Cardiac muscle cell (in vitro differentiated cells and primary cell): Measurements from ENCODE around the gene LCE2C. TPM values are rescaled to one million over a fixed set of nuclear protein-coding genes. Genes with fewer than 3 reads are reported as not detected.

Experiments
- DNase-seq, 2 donors: peaks; one replicate each; pipeline versions ENCODE4 v3.0.0 to v3.0.0-alpha.2; 2010 to 2017; ENCODE audit warnings: low read depth in 1 of 2, low spot score in 1 of 2
- H3K27ac ChIP-seq: fragments of 200-600 bp; sonication (generic); 2 replicates; pipeline ENCODE4 v1.5.1; 2016
- H3K27me3 ChIP-seq: fragments of 200-600 bp; sonication (generic); 2 replicates; pipeline ENCODE4 v1.6.0; 2016; ENCODE audit warnings: control low read depth
- H3K36me3 ChIP-seq: fragments of 200-600 bp; sonication (generic); 2 replicates; pipeline ENCODE4 v1.5.1; 2016; ENCODE audit warnings: control low read depth
- H3K4me1 ChIP-seq: fragments of 200-600 bp; sonication (generic); 2 replicates; pipeline ENCODE4 v1.8.1; 2017; ENCODE audit warnings: low read depth, mild to moderate bottlenecking, mixed run types
- H3K4me3 ChIP-seq: fragments of 200-600 bp; sonication (generic); 2 replicates; pipeline ENCODE4 v1.5.1; 2016; ENCODE audit warnings: mild to moderate bottlenecking
- H3K9me3 ChIP-seq: fragments of 200-600 bp; sonication (generic); 2 replicates; pipeline ENCODE4 v1.5.1; 2017; ENCODE audit warnings: low read depth, mild to moderate bottlenecking, control low read depth
- CTCF ChIP-seq: IDR thresholded peaks from 2 replicates; pipeline ENCODE4 v1.5.1; 2012; ENCODE audit warnings: low read depth, mild to moderate bottlenecking, low read length
- polyA plus RNA-seq: library from polyadenylated mRNA; unstranded; fragments of >200 nt; fragmentation: Nextera tagmentation; extraction: Ambion mirVana; gene quantifications from 2 replicates; pipeline ENCODE4 v1.2.1, GENCODE V29; 2016
- total RNA-seq: library from RNA; depleted of rRNA; stranded (reverse); fragments of >200 nt; gene quantifications from 2 replicates; pipeline ENCODE4 v1.2.3, GENCODE V29; 2016

Gene LCE2C
- total and polyA plus RNA-seq, 2 experiments from 2014 or later: not detected

- no peaks in the 10 kb centered on the region for H3K27me3 ChIP-seq
- H3K27ac ChIP-seq: no peak within 1 kb of the TSS
- H3K4me3 ChIP-seq: no peak within 1 kb of the TSS
- DNase-seq: no peak
- no peak for TF ChIP-seq CTCF
- no peaks in the 10 kb centered on the region for H3K36me3 ChIP-seq
- no peaks in the 10 kb centered on the region for H3K4me1 ChIP-seq
- H3K9me3 ChIP-seq: no peaks in the 10 kb centered on the region
These were observed 22.9 kb downstream of the LCE2C start, which contains the start of gene LCE2A for GRCh38 chr1:152697701-152698600. Gene LCE2A, plus strand, starts transcription at chr1:152698345. Its CDS starts 557 bp downstream, at chr1:152698902.

- TF ChIP-seq CTCF: no peak
- Histone ChIP-seq H3K27ac (no peak overlapping the region), H3K4me3 (no peak overlapping the region), H3K36me3 (no peaks in the 10 kb centered on the region), H3K9me3 (no peaks in the 10 kb centered on the region), H3K27me3 (no peaks in the 10 kb centered on the region), H3K4me1 (no peaks in the 10 kb centered on the region)
- no peak for DNase-seq
These were observed 24.7 kb downstream of the LCE2C start for GRCh38 chr1:152699746-152700145.

- Histone ChIP-seq H3K27me3 (no peaks in the 10 kb centered on the region), H3K4me3 (no peak within 1 kb of the TSS), H3K9me3 (no peaks in the 10 kb centered on the region), H3K27ac (no peak within 1 kb of the TSS), H3K4me1 (no peaks in the 10 kb centered on the region), H3K36me3 (no peaks in the 10 kb centered on the region)
- no peak for TF ChIP-seq CTCF
- DNase-seq: no peak
These were observed 32.8 kb downstream of the LCE2C start, which contains the start of gene LCE4A for GRCh38 chr1:152707860-152708259. Gene LCE4A, plus strand, starts transcription at chr1:152708160. Its CDS starts 916 bp downstream, at chr1:152709076.

GRCh38 chr1:152718238-152718637 is 43.2 kb downstream of the LCE2C start:
- Histone ChIP-seq H3K27ac (no peak overlapping the region), H3K4me3 (no peak overlapping the region), H3K4me1 (no peaks in the 10 kb centered on the region), H3K36me3 (no peaks in the 10 kb centered on the region), H3K27me3 (no peaks in the 10 kb centered on the region), H3K9me3 (no peaks in the 10 kb centered on the region)
- no peak for TF ChIP-seq CTCF
- no peak for DNase-seq

GRCh38 chr1:152725261-152725660 is 50.2 kb downstream of the LCE2C start:
- Histone ChIP-seq H3K9me3 (no peaks in the 10 kb centered on the region), H3K36me3 (no peaks in the 10 kb centered on the region), H3K27ac (no peak overlapping the region), H3K4me1 (no peaks in the 10 kb centered on the region), H3K4me3 (no peak overlapping the region), H3K27me3 (no peaks in the 10 kb centered on the region)
- DNase-seq: no peak
- TF ChIP-seq CTCF: no peak

Other genes starting within 250 kb of the LCE2C start
- not detected in 2 replicates for gene LCE5A, start 164.5 kb upstream of the LCE2C start, total RNA-seq
- gene LCE5A, start 164.5 kb upstream of the LCE2C start, polyA plus RNA-seq: not detected in 2 replicates
- not detected in 2 replicates for gene CRCT1, start 160.8 kb upstream of the LCE2C start, total RNA-seq
- not detected in 2 replicates for gene CRCT1, start 160.8 kb upstream of the LCE2C start, polyA plus RNA-seq
- gene LCE3E, start 108.5 kb upstream of the LCE2C start, total RNA-seq: not detected in 2 replicates
- gene LCE3E, start 108.5 kb upstream of the LCE2C start, polyA plus RNA-seq: not detected in 2 replicates
- not detected in 2 replicates for gene LCE3D, start 94.8 kb upstream of the LCE2C start, total RNA-seq
- not detected in 2 replicates for gene LCE3D, start 94.8 kb upstream of the LCE2C start, polyA plus RNA-seq
- not detected in 2 replicates for gene LCE3C, start 75.0 kb upstream of the LCE2C start, total RNA-seq
- gene LCE3C, start 75.0 kb upstream of the LCE2C start, polyA plus RNA-seq: not detected in 2 replicates
- gene LCE3B, start 61.5 kb upstream of the LCE2C start, total RNA-seq: not detected in 2 replicates
- gene LCE3B, start 61.5 kb upstream of the LCE2C start, polyA plus RNA-seq: not detected in 2 replicates
- gene LCE3A, start 52.2 kb upstream of the LCE2C start, total RNA-seq: not detected in 2 replicates
- gene LCE3A, start 52.2 kb upstream of the LCE2C start, polyA plus RNA-seq: not detected in 2 replicates
- not detected in 2 replicates for gene LCE2D, start 11.9 kb upstream of the LCE2C start, total RNA-seq
- not detected in 2 replicates for gene LCE2D, start 11.9 kb upstream of the LCE2C start, polyA plus RNA-seq
- gene LCE2B, start 10.8 kb downstream of the LCE2C start, total RNA-seq: not detected in 2 replicates
- not detected in 2 replicates for gene LCE2B, start 10.8 kb downstream of the LCE2C start, polyA plus RNA-seq
- gene LCE2A, start 23.1 kb downstream of the LCE2C start, total RNA-seq: not detected in 2 replicates
- not detected in 2 replicates for gene LCE2A, start 23.1 kb downstream of the LCE2C start, polyA plus RNA-seq
- not detected in 2 replicates for gene LCE4A, start 32.9 kb downstream of the LCE2C start, total RNA-seq
- not detected in 2 replicates for gene LCE4A, start 32.9 kb downstream of the LCE2C start, polyA plus RNA-seq
- gene KPRP, start 82.7 kb downstream of the LCE2C start, total RNA-seq: not detected in 2 replicates
- gene KPRP, start 82.7 kb downstream of the LCE2C start, polyA plus RNA-seq: not detected in 2 replicates
- not detected in 2 replicates for gene LCE1F, start 99.9 kb downstream of the LCE2C start, total RNA-seq
- gene LCE1F, start 99.9 kb downstream of the LCE2C start, polyA plus RNA-seq: not detected in 2 replicates
- gene LCE1E, start 111.0 kb downstream of the LCE2C start, total RNA-seq: not detected in 2 replicates
- gene LCE1E, start 111.0 kb downstream of the LCE2C start, polyA plus RNA-seq: not detected in 2 replicates
- not detected in 2 replicates for gene LCE1D, start 121.4 kb downstream of the LCE2C start, total RNA-seq
- not detected in 2 replicates for gene LCE1D, start 121.4 kb downstream of the LCE2C start, polyA plus RNA-seq
- not detected in 2 replicates for gene LCE1C, start 131.4 kb downstream of the LCE2C start, total RNA-seq
- not detected in 2 replicates for gene LCE1C, start 131.4 kb downstream of the LCE2C start, polyA plus RNA-seq
- not detected in 2 replicates for gene LCE1B, start 136.7 kb downstream of the LCE2C start, total RNA-seq
- gene LCE1B, start 136.7 kb downstream of the LCE2C start, polyA plus RNA-seq: not detected in 2 replicates
- not detected in 2 replicates for gene LCE1A, start 152.2 kb downstream of the LCE2C start, total RNA-seq
- gene LCE1A, start 152.2 kb downstream of the LCE2C start, polyA plus RNA-seq: not detected in 2 replicates
- gene LCE6A, start 167.6 kb downstream of the LCE2C start, total RNA-seq: not detected in 2 replicates
- gene LCE6A, start 167.6 kb downstream of the LCE2C start, polyA plus RNA-seq: not detected in 2 replicates
- gene LCE7A, start 184.7 kb downstream of the LCE2C start, total RNA-seq: not detected in 2 replicates
- not detected in 2 replicates for gene LCE7A, start 184.7 kb downstream of the LCE2C start, polyA plus RNA-seq
- gene SMCP, start 203.0 kb downstream of the LCE2C start, total RNA-seq: not detected in 2 replicates
- gene SMCP, start 203.0 kb downstream of the LCE2C start, polyA plus RNA-seq: not detected in 2 replicates
- gene IVL, start 233.3 kb downstream of the LCE2C start, total RNA-seq: not detected in 2 replicates
- gene IVL, start 233.3 kb downstream of the LCE2C start, polyA plus RNA-seq: not detected in 2 replicates